Stomach (tissue), 9 donors: Measurements from ENCODE around the gene MAN2B1. TPM values are rescaled to one million over a fixed set of nuclear protein-coding genes. Genes with fewer than 3 reads are reported as not detected.

ENCODE experiments used
- DNase-seq, 2 donors: peaks; one replicate each; pipeline versions ENCODE4 v3.0.0 to v3.0.0-alpha.2; 2013 to 2019
- H3K27ac ChIP-seq, 5 donors: fragments of 200-600 bp in 4 of 5; sonication (generic) in 4 of 5; one replicate each; pipeline ENCODE4 v1.5.1; 2013 to 2019; ENCODE audit warnings: mild to moderate bottlenecking in 1 of 5, moderate library complexity in 1 of 5
- H3K27me3 ChIP-seq, 3 donors: fragments of 200-600 bp; sonication (generic); one replicate each; pipeline ENCODE4 v1.5.1; 2017 to 2019; ENCODE audit warnings: mixed run types in 1 of 3
- H3K36me3 ChIP-seq, 4 donors: fragments of 200-600 bp; sonication (generic); 1 replicate in 3 of 4; 2 replicates in 1 of 4; pipeline ENCODE4 v1.5.1; 2016 to 2019
- H3K4me1 ChIP-seq, 4 donors: fragments of 200-600 bp; sonication (generic); one replicate each; pipeline ENCODE4 v1.5.1; 2016 to 2019
- H3K4me3 ChIP-seq, 4 donors: fragments of 200-600 bp; sonication (generic) in 3 of 4; one replicate each; pipeline ENCODE4 v1.5.1; 2016 to 2019; ENCODE audit warnings: mild to moderate bottlenecking in 1 of 4
- H3K9me3 ChIP-seq, 4 donors: fragments of 200-600 bp; sonication (generic); one replicate each; pipeline ENCODE4 v1.5.1; 2016 to 2019
- CTCF ChIP-seq, 7 experiments: fragments of 450-650 bp in 4 of 7; fragments of 200-600 bp in 3 of 7; sonication (generic) in 3 of 7; IDR thresholded peaks; one replicate each; pipeline ENCODE4 v1.5.1; 2016 to 2019; ENCODE audit warnings: antibody characterized with exemption in 7 of 7, control low read depth in 2 of 7, mild to moderate bottlenecking in 1 of 7
- EP300 ChIP-seq: sonication (generic); formaldehyde crosslinking; IDR thresholded peaks from one replicate; pipeline ENCODE4 v1.6.1; 2017; ENCODE audit warnings: antibody characterized with exemption
- POLR2A ChIP-seq, 4 donors: fragments of 450-650 bp; IDR thresholded peaks; one replicate each; pipeline ENCODE4 v1.6.1; 2016; ENCODE audit warnings: antibody characterized with exemption in 4 of 4, control low read depth in 2 of 4, mild to moderate bottlenecking in 1 of 4, moderate library complexity in 1 of 4
- POLR2AphosphoS5 ChIP-seq, 3 donors: sonication (generic); formaldehyde crosslinking; IDR thresholded peaks; one replicate each; pipeline ENCODE4 v1.6.1; 2016; ENCODE audit warnings: antibody characterized with exemption in 3 of 3
- WGBS, 5 donors: extraction: QIAGEN DNeasy Blood & Tissue Kit in 3 of 5; methylation state at CpG; one replicate each; pipeline versions ENCODE4 v1.1.5 to v1.1.7; 2013 to 2018; 5-methylcytosine and 5-hydroxymethylcytosine counted together
- intact Hi-C: fragments of 100-400 bp; cut with DNase I; formaldehyde crosslinking; loops from one replicate; pipeline ENCODE4 v1.15.1; 2023; ENCODE audit warnings: low total_unique reads
- polyA plus RNA-seq, 3 donors: library from polyadenylated mRNA; stranded (reverse); fragments of 200-250 nt; gene quantifications; one replicate each; pipeline ENCODE4 v1.2.3, GENCODE V29; 2013
- total RNA-seq, 5 donors: library from RNA; depleted of rRNA; stranded (reverse); fragments of >200 nt; gene quantifications; one replicate each; pipeline versions ENCODE4 v1.1.0 to v1.2.3, GENCODE V29; 2014 to 2016
- donor health status: healthy with polysubstance abuse.
- donor health status: Bipolar disorder and iron deficiency.
- donor health status: healthy.

MAN2B1 gene
- total and polyA plus RNA-seq, 8 donors = 20.6 to 429 (median 84.0) TPM

- Histone ChIP-seq H3K9me3 (no peaks in the 10 kb centered on the region), H3K27ac (no peak overlapping the region), H3K27me3 (no peaks in the 10 kb centered on the region), H3K4me1 (peaks cover 7 to 52% (median 31%) of the 10 kb centered on the region in 4 donors), H3K36me3 (peaks cover 65 to 90% (median 81%) of the 10 kb centered on the region in 4 donors), H3K4me3 (no peak overlapping the region)
- no peak for TF ChIP-seq EP300
- no peak for TF ChIP-seq POLR2A (IDR thresholded peaks at IDR 0.05)
- TF ChIP-seq CTCF (IDR thresholded peaks at IDR 0.05) = no peak
- TF ChIP-seq POLR2AphosphoS5 (IDR thresholded peaks at IDR 0.05) = no peak
- WGBS, 5 donors = 83 to 91% (median 84%) methylated on average over 15 of the region's 15 CpGs
- intact Hi-C loops = loop anchor here (10.0 kb wide), 1 partner anchor 111 kb away; no protein-coding TSS in a partner anchor
- no peak for DNase-seq
Measured at GRCh38 chr19:12675940-12676339, 9.4 kb upstream of the MAN2B1 start.

DNA sequence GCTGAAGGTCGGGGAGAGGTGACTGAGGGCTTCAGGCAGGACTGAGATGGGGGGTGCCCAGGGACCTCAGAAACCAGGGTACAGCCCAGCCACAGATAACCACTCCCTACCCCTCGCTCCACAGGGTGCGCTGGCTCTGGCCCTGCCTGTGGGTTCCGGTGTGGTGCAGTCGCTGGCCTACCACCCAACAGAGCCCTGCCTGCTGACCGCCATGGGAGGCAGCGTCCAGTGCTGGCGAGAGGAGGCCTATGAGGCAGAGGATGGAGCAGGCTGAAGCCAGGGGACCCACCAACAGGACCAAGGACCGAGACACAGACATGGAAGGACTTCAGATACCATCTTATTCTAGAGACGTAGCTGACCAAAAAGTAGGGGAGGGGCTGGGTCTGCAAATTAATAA is 8.9 kb upstream of the MAN2B1 start:
- intact Hi-C loops = loop anchor here (10.0 kb wide), 1 partner anchor 111 kb away; no protein-coding TSS in a partner anchor
- H3K36me3 ChIP-seq = peaks cover 65 to 89% (median 81%) of the 10 kb centered on the region in 4 donors

DNA sequence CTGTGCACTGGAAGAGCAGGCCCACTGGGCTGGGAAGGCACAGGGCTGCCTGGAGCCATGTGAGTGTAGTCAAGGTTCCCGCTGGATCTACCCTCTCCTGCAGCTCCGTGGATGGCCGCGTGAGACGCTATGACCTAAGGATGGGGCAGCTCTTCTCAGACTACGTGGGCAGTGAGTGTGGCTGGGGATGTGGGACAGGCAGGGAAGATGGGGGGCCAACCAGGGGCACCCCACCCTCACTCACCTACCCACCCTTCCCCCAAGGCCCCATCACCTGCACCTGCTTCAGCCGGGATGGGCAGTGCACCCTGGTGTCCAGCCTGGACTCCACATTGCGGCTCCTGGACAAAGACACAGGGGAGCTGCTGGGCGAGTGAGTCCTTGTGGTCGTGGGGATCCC is 6.2 kb upstream of the MAN2B1 start:
- no peak for DNase-seq
- Histone ChIP-seq H3K4me3 (no peak overlapping the region), H3K4me1 (peaks cover 19 to 58% (median 41%) of the 10 kb centered on the region in 4 donors), H3K36me3 (peaks cover 45 to 63% (median 61%) of the 10 kb centered on the region in 4 donors), H3K9me3 (no peaks in the 10 kb centered on the region), H3K27ac (no peak overlapping the region), H3K27me3 (no peaks in the 10 kb centered on the region)
- intact Hi-C loops = loop anchor here (10.0 kb wide), 1 partner anchor 108 kb away; no protein-coding TSS in a partner anchor
- 73 to 91% (median 86%) methylated on average over 9 to 10 of the region's 10 CpGs for WGBS, 5 donors
- TF ChIP-seq CTCF (IDR thresholded peaks at IDR 0.05) = no peak
- no peak for TF ChIP-seq POLR2AphosphoS5 (IDR thresholded peaks at IDR 0.05)
- no peak for TF ChIP-seq POLR2A (IDR thresholded peaks at IDR 0.05)
- no peak for TF ChIP-seq EP300

More for the DNA sequence above, 8.9 kb upstream of the MAN2B1 start:
- Histone ChIP-seq H3K4me3 (no peak overlapping the region), H3K9me3 (no peaks in the 10 kb centered on the region), H3K27me3 (no peaks in the 10 kb centered on the region), H3K4me1 (peaks cover 7 to 52% (median 31%) of the 10 kb centered on the region in 4 donors), H3K27ac (no peak overlapping the region)
- TF ChIP-seq CTCF (IDR thresholded peaks at IDR 0.05) = no peak
- no peak for TF ChIP-seq POLR2A (IDR thresholded peaks at IDR 0.05)
- no peak for TF ChIP-seq POLR2AphosphoS5 (IDR thresholded peaks at IDR 0.05)
- no peak for TF ChIP-seq EP300
- WGBS, 5 donors = 86 to 96% (median 93%) methylated on average over 5 to 10 of the region's 10 CpGs
- DNase-seq = no peak

GRCh38 chr19:12670159-12670928 is 3.8 kb upstream of the MAN2B1 start:
- peak overlapping the region; percentile 78 to 97 (median 88) for H3K4me3 ChIP-seq
- no peaks in the 10 kb centered on the region for H3K9me3 ChIP-seq
- TF ChIP-seq EP300 (no peak), POLR2AphosphoS5 (IDR thresholded peaks at IDR 0.05) (no peak), POLR2A (IDR thresholded peaks at IDR 0.05) (no peak), CTCF (IDR thresholded peaks at IDR 0.05) (no peak)
- H3K36me3 ChIP-seq = peaks cover 29 to 39% (median 37%) of the 10 kb centered on the region in 4 donors
- peak overlapping the region; percentile 92 to 98 (median 96) for H3K27ac ChIP-seq
- peaks cover 33 to 61% (median 51%) of the 10 kb centered on the region in 4 donors for H3K4me1 ChIP-seq
- H3K27me3 ChIP-seq = no peaks in the 10 kb centered on the region
- DNase-seq = no peak
- 33 to 47% (median 34%) methylated on average over 19 to 26 of the region's 26 CpGs for WGBS, 5 donors
- intact Hi-C loops = loop anchor here (10.0 kb wide), 1 partner anchor 106 kb away; no protein-coding TSS in a partner anchor
